ENCODE results near the gene C1orf198. TPM values are rescaled to one million over a fixed set of nuclear protein-coding genes. Genes with fewer than 3 reads are reported as not detected.
"Not testable (repeated sequence)": the region's sequence is repeated elsewhere in the genome, so short reads cannot be mapped to it uniquely, and the experiment has no call there.

Gene C1orf198
- total RNA-seq, 4 donors from 2014 or later: 95.6 to 214 (median 140) TPM

GRCh38 chr1:230851291-230851691 is 17.0 kb downstream of the C1orf198 start:
- TF ChIP-seq POLR2AphosphoS5 (IDR thresholded peaks at IDR 0.05) (peak in 1 of 2 donors; percentile 10), POLR2A (IDR thresholded peaks at IDR 0.05; ENCODE audit: low read depth) (no peak)
- Histone ChIP-seq H3K27me3 (no peaks in the 10 kb centered on the region), H3K27ac (replicated peaks in 1 of 4) (peak overlapping the region; percentile 66 to 78 (median 74)), H3K4me3 (no peak overlapping the region), H3K9me3 (peaks cover 0 to 6% (median 3%) of the 10 kb centered on the region in 4 donors), H3K36me3 (peaks cover 18 to 33% (median 26%) of the 10 kb centered on the region in 4 donors), H3K4me1 (peaks cover 42 to 77% (median 59%) of the 10 kb centered on the region in 4 donors)
- DNase-seq (ENCODE audit: extremely low spot score): no peak
- intact Hi-C loops (cut with DNase I): loop anchor here (2.0 kb wide), 1 partner anchor 14 kb away; no protein-coding TSS in a partner anchor
- 46% methylated on average over 5 of the region's 5 CpGs for WGBS

GRCh38 chr1:230850547-230850946 is 17.8 kb downstream of the C1orf198 start:
- H3K36me3 ChIP-seq: peaks cover 18 to 33% (median 26%) of the 10 kb centered on the region in 4 donors
- no peaks in the 10 kb centered on the region for H3K27me3 ChIP-seq
- peak overlapping the region; percentile 66 to 78 (median 74) for H3K27ac ChIP-seq (replicated peaks in 1 of 4)
- TF ChIP-seq CTCF (IDR thresholded peaks at IDR 0.05) (no peak), POLR2A (IDR thresholded peaks at IDR 0.05; ENCODE audit: low read depth) (no peak), EP300 (IDR thresholded peaks at IDR 0.05) (no peak), POLR2AphosphoS5 (IDR thresholded peaks at IDR 0.05) (no peak)
- H3K4me3 ChIP-seq: no peak overlapping the region
- DNase-seq (ENCODE audit: extremely low spot score): no peak
- peaks cover 42 to 70% (median 52%) of the 10 kb centered on the region in 4 donors for H3K4me1 ChIP-seq
- WGBS: 93% methylated on average over 8 of the region's 8 CpGs
- peaks cover 0 to 6% (median 3%) of the 10 kb centered on the region in 4 donors for H3K9me3 ChIP-seq
- intact Hi-C loops (cut with DNase I): loop anchor here (2.0 kb wide), 1 partner anchor 14 kb away; no protein-coding TSS in a partner anchor

- H3K4me1 ChIP-seq: peaks cover 42 to 70% (median 53%) of the 10 kb centered on the region in 4 donors
- H3K9me3 ChIP-seq: peaks cover 0 to 6% (median 3%) of the 10 kb centered on the region in 4 donors
- no peaks in the 10 kb centered on the region for H3K27me3 ChIP-seq
- intact Hi-C loops (cut with DNase I): loop anchor here (2.0 kb wide), 1 partner anchor 15 kb away; no protein-coding TSS in a partner anchor
- H3K27ac ChIP-seq (replicated peaks in 1 of 4): peak overlapping the region; percentile 66 to 78 (median 74)
- 27% methylated on average over 10 of the region's 14 CpGs for WGBS
- TF ChIP-seq EP300 (IDR thresholded peaks at IDR 0.05) (no peak), POLR2AphosphoS5 (IDR thresholded peaks at IDR 0.05) (peak; percentile 52 to 74)
- peak overlapping the region in 1 of 4 donors; percentile 3 for H3K4me3 ChIP-seq
- no peak for DNase-seq (ENCODE audit: extremely low spot score)
- H3K36me3 ChIP-seq: peaks cover 18 to 26% (median 20%) of the 10 kb centered on the region in 4 donors
Observed at GRCh38 chr1:230849451-230850224, 18.7 kb downstream of the C1orf198 start.

- H3K4me1 ChIP-seq: peaks cover 37 to 59% (median 48%) of the 10 kb centered on the region in 4 donors
- no peak for DNase-seq (ENCODE audit: extremely low spot score)
- peaks cover 0 to 5% (median 2%) of the 10 kb centered on the region in 4 donors for H3K9me3 ChIP-seq
- H3K27ac ChIP-seq (replicated peaks in 1 of 4): peak overlapping the region in 1 of 4 donors; percentile 27
- TF ChIP-seq POLR2AphosphoS5 (IDR thresholded peaks at IDR 0.05): no peak
- no peak for TF ChIP-seq POLR2A (IDR thresholded peaks at IDR 0.05; ENCODE audit: low read depth)
- no peak for TF ChIP-seq CTCF (IDR thresholded peaks at IDR 0.05)
- no peak for TF ChIP-seq EP300 (IDR thresholded peaks at IDR 0.05)
- H3K36me3 ChIP-seq: peaks cover 17 to 22% (median 17%) of the 10 kb centered on the region in 4 donors
- no peak overlapping the region for H3K4me3 ChIP-seq
- intact Hi-C loops (cut with DNase I): no loop called here
- H3K27me3 ChIP-seq: no peaks in the 10 kb centered on the region
- WGBS: 96% methylated on average over 3 of the region's 3 CpGs
Observed at GRCh38 chr1:230848235-230848634, 20.1 kb downstream of the C1orf198 start.

- H3K27me3 ChIP-seq; H3K9me3 ChIP-seq; DNase-seq (ENCODE audit: extremely low spot score); H3K27ac ChIP-seq (replicated peaks in 1 of 4); intact Hi-C loops (cut with DNase I); H3K4me3 ChIP-seq: not testable (repeated sequence)
- Histone ChIP-seq H3K36me3 (peaks cover 30 to 41% (median 35%) of the 10 kb centered on the region in 4 donors), H3K4me1 (peaks cover 21 to 37% (median 28%) of the 10 kb centered on the region in 4 donors)
- 80% methylated on average over 7 of the region's 7 CpGs for WGBS
Observed at GRCh38 chr1:230845184-230845583, 23.1 kb downstream of the C1orf198 start.

GRCh38 chr1:230844561-230844960 is 23.8 kb downstream of the C1orf198 start:
- DNase-seq (ENCODE audit: extremely low spot score): no peak
- Histone ChIP-seq H3K36me3 (peaks cover 33 to 44% (median 38%) of the 10 kb centered on the region in 4 donors), H3K4me1 (peaks cover 15 to 31% (median 22%) of the 10 kb centered on the region in 4 donors), H3K9me3 (no peaks in the 10 kb centered on the region), H3K4me3 (no peak overlapping the region), H3K27me3 (no peaks in the 10 kb centered on the region), H3K27ac (replicated peaks in 1 of 4) (no peak overlapping the region)
- 90% methylated on average over 4 of the region's 4 CpGs for WGBS
- TF ChIP-seq POLR2A (IDR thresholded peaks at IDR 0.05; ENCODE audit: low read depth) (no peak), CTCF (IDR thresholded peaks at IDR 0.05) (no peak)
- intact Hi-C loops (cut with DNase I): no loop called here
